Lung (tissue), 12 donors: ENCODE results near the gene FZR1. TPM values are rescaled to one million over a fixed set of nuclear protein-coding genes. Genes with fewer than 3 reads are reported as not detected.

Experiments used
- ATAC-seq: fragments of 200-7000 bp; cut with Tn5 transposase; one replicate; pipeline ENCODE4 v1.9.1; 2020; ENCODE audit warnings: moderate number of reproducible peaks; ENCODE audit not compliant: insufficient read depth, low FRiP score
- DNase-seq, 3 donors: peaks; one replicate each; pipeline ENCODE4 v3.0.0-alpha.2; 2013 to 2017
- H3K27ac ChIP-seq, 2 donors: one replicate each; pipeline ENCODE4 v1.5.1; 2013; ENCODE audit warnings: mild to moderate bottlenecking in 2 of 2, moderate library complexity in 2 of 2, control low read depth in 1 of 2, inconsistent platforms in 1 of 2, low read depth in 1 of 2, low read length in 1 of 2
- H3K27me3 ChIP-seq, 3 donors: one replicate each; pipeline ENCODE4 v1.5.1; 2013; ENCODE audit warnings: low read length in 2 of 3; ENCODE audit not compliant: control insufficient read depth in 3 of 3, insufficient read depth in 3 of 3
- H3K36me3 ChIP-seq, 4 donors: one replicate each; pipeline ENCODE4 v1.5.1; 2013; ENCODE audit warnings: low read length in 4 of 4, mild to moderate bottlenecking in 1 of 4, moderate library complexity in 1 of 4; ENCODE audit not compliant: control insufficient read depth in 4 of 4, insufficient read depth in 4 of 4
- H3K4me1 ChIP-seq, 5 donors: one replicate each; pipeline ENCODE4 v1.5.1; 2013; ENCODE audit warnings: low read length in 5 of 5, mild to moderate bottlenecking in 2 of 5, moderate library complexity in 1 of 5; ENCODE audit not compliant: control insufficient read depth in 5 of 5, insufficient read depth in 5 of 5
- H3K4me3 ChIP-seq: one replicate; pipeline ENCODE4 v1.5.1; 2013; ENCODE audit warnings: mild to moderate bottlenecking, control low read depth, moderate library complexity
- H3K9ac ChIP-seq, 2 donors: one replicate each; pipeline ENCODE4 v1.5.1; 2013; ENCODE audit warnings: low read length in 2 of 2, control low read depth in 1 of 2; ENCODE audit not compliant: insufficient read depth in 1 of 2
- H3K9me3 ChIP-seq, 4 donors: one replicate each; pipeline ENCODE4 v1.5.1; 2013; ENCODE audit warnings: low read length in 3 of 4, mild to moderate bottlenecking in 1 of 4, moderate library complexity in 1 of 4; ENCODE audit not compliant: control insufficient read depth in 4 of 4, insufficient read depth in 3 of 4
- CTCF ChIP-seq: IDR thresholded peaks from 2 replicates; pipeline ENCODE4 v1.5.1; 2012; ENCODE audit warnings: mild to moderate bottlenecking; ENCODE audit errors: control extremely low read depth, extremely low read depth
- WGBS, 2 donors: extraction: QIAGEN DNeasy Blood & Tissue Kit; methylation state at CpG; one replicate each; pipeline ENCODE4 v1.1.7; 2013; 5-methylcytosine and 5-hydroxymethylcytosine counted together
- polyA plus RNA-seq, 2 donors: library from polyadenylated mRNA; stranded (reverse); fragments of 200-250 nt; gene quantifications; one replicate each; pipeline ENCODE4 v1.2.1, GENCODE V29; 2013
- total RNA-seq, 2 donors: library from RNA; depleted of rRNA in 1 of 2; stranded (reverse); fragments of >200 nt in 1 of 2; gene quantifications; one replicate each; pipeline ENCODE4 v1.2.1, GENCODE V29; 2014 to 2021
- donor health status: control.
- donor health status: control.
- donor health status: Bipolar disorder and iron deficiency.
- donor health status: healthy.
- donor health status: DM: yes; HTN: yes; CAD: no.

The FZR1 gene
- total and polyA plus RNA-seq, 4 donors: 20.0 to 45.8 (median 28.3) TPM

GRCh38 chr19:3550947-3551791 is 45.1 kb downstream of the FZR1 start:
- ATAC-seq: no peak

DNA sequence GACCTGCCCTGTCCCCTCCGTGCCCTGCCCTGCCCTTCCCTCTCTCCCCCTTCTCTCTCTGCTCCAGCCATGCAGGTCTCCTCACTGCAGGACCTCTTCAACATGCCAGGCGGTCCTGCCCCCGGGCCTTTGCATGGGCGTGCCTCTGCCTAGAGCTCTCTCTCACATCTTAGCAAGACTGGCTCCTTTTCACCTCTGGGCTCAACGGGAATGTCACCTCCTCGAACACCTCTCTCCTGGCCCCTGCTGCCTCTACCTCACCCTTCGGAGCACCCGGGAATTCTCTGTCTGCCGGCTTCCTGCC is 45.6 kb downstream of the FZR1 start:
- TF ChIP-seq CTCF: no peak
- H3K27ac ChIP-seq: no peak overlapping the region
- DNase-seq (no peak), ATAC-seq (no peak)
- WGBS, 2 donors: 77 to 83% methylated on average over 9 of the region's 9 CpGs
- H3K9ac ChIP-seq: no peak overlapping the region
- peaks cover 0 to 22% (median 2%) of the 10 kb centered on the region in 4 donors for H3K36me3 ChIP-seq
- H3K4me1 ChIP-seq: peaks cover 0 to 17% (median 0%) of the 10 kb centered on the region in 5 donors
- no peaks in the 10 kb centered on the region for H3K9me3 ChIP-seq
- no peak overlapping the region for H3K4me3 ChIP-seq
- H3K27me3 ChIP-seq: no peaks in the 10 kb centered on the region

More at GRCh38 chr19:3550947-3551791, 45.1 kb downstream of the FZR1 start:
- H3K4me1 ChIP-seq: peaks cover 0 to 13% (median 0%) of the 10 kb centered on the region in 5 donors
- no peak overlapping the region for H3K9ac ChIP-seq
- 92% methylated on average over 33 to 34 of the region's 34 CpGs for WGBS, 2 donors
- peaks cover 0 to 25% (median 2%) of the 10 kb centered on the region in 4 donors for H3K36me3 ChIP-seq
- no peak for DNase-seq
- H3K27ac ChIP-seq: no peak overlapping the region
- no peak overlapping the region for H3K4me3 ChIP-seq
- no peaks in the 10 kb centered on the region for H3K27me3 ChIP-seq
- no peaks in the 10 kb centered on the region for H3K9me3 ChIP-seq
- no peak for TF ChIP-seq CTCF

GRCh38 chr19:3554254-3555083 is 48.4 kb downstream of the FZR1 start:
- no peak for DNase-seq
- no peak for ATAC-seq
- no peaks in the 10 kb centered on the region for H3K9me3 ChIP-seq
- no peaks in the 10 kb centered on the region for H3K27me3 ChIP-seq
- peak overlapping the region in 1 of 2 donors; percentile 21 for H3K27ac ChIP-seq
- no peak for TF ChIP-seq CTCF
- H3K9ac ChIP-seq: no peak overlapping the region
- H3K4me3 ChIP-seq: no peak overlapping the region
- WGBS, 2 donors: 54 to 64% methylated on average over 21 of the region's 21 CpGs
- H3K4me1 ChIP-seq: peaks cover 0 to 17% (median 0%) of the 10 kb centered on the region in 5 donors
- H3K36me3 ChIP-seq: peaks cover 0 to 4% (median 0%) of the 10 kb centered on the region in 4 donors
